ENCODE results near the gene TMEM258. TPM values are rescaled to one million over a fixed set of nuclear protein-coding genes. Genes with fewer than 3 reads are reported as not detected.

The TMEM258 gene
- total and polyA plus RNA-seq, 10 donors: 52.4 to 185 (median 80.0) TPM

DNA sequence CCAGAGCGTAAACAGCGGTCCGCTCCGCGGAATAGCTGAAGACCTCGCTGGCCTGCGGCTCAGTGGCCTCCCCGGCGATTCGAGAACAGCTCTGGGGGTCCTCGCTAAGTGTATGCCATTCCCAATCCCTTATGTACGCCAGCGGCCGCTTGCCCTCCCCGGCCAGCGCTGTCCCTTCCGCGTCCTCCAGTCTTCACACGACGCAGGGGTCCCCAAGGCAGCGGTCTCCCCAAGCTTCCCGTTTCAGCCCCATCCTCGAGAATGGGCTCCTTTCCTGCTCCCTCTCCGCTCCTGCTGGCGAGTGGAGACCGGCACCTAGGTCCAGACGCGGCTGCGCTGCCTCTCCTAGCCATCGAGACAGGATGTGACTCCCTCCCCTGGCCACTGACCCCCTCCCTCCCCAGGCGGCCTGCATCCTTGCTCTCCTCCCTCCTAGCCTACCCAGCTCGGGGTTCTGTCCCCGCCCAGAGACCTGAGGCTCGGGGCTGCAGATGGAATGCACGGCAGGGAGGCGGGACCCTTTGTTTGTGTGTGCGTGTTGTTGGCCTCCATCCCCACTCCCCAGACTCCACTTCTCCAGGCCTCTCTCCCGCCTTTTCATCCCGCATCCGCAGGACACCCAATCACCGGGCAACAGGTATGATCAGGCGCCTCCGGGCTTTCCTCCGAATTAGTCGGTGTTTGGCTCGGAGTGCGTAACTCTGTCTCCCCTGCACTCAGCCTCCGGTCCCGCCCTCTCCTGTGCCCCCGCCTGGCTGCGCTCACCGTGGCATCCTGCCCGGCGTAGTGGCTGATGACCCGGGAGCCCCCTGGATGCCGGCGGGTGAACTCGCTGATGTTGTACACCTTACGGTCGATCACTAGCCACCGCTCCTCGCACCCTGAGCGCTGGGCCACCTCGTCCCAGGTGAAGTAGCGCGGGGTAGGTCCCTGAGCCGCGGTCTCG is 23.7 kb upstream of the TMEM258 start:
- Histone ChIP-seq H3K4me1 (peaks cover 3 to 39% (median 26%) of the 10 kb centered on the region in 6 donors), H3K27ac (peak overlapping the region; percentile 77 to 95 (median 92)), H3K9me3 (no peaks in the 10 kb centered on the region), H3K36me3 (peaks cover 0 to 16% (median 0%) of the 10 kb centered on the region in 6 donors), H3K4me3 (peak overlapping the region; percentile 56 to 85 (median 70)), H3K27me3 (replicated peaks in 1 of 7) (peaks cover 0 to 34% (median 8%) of the 10 kb centered on the region in 7 donors)
- 0 to 1% (median 0%) methylated on average over 36 to 69 of the region's 69 CpGs for WGBS, 5 donors
- TF ChIP-seq POLR2AphosphoS5 (IDR thresholded peaks at IDR 0.05): peak in 2 of 3 donors; percentile 4 to 10
- TF ChIP-seq POLR2A (IDR thresholded peaks at IDR 0.05): no peak
- intact Hi-C loops (cut with DNase I; ENCODE audit: low total_unique reads): no loop called here
- peak; percentile 87 for DNase-seq

DNA sequence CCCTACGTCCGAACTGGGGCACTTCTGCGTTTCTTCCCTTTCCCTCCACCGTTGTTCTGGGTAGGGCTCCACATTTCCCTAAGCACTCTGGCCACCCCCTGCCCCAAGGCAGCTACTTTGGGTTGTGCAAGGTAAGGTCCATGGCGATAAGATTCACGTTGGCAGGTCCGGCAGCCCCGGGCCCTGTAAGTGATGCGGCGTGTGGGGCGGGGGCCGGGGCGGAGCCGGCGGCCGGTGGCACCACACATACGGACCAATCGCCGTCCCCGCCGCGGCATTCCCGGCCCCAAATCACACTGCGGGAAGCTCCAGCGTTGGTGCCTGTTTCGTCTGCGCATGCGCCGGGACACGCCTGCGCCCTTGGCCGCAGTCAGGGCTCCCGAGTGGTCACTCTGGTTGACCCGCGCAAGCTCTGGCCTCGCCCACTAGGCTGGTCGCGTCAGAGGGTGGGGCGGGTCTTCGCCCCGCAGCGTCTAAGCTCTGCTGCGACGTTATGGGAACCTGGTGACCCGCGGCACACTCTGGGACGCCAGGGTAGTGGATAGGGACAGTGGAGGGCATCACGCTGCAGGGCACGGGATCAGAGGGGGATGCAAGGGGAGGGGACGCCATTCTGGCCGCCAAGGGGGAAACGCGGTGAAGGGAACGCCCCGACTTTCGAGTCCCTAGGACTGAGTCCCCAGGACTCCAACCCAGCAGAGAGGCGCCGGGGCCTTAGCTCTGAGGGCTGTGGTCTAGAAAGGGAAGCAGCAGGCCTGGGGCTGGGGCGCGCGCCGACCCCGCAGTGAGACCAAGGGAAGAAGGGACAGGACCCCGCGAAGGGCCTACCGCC is 22.8 kb upstream of the TMEM258 start:
- TF ChIP-seq POLR2A (IDR thresholded peaks at IDR 0.05) (peak in 2 of 3 donors; percentile 70 to 72), POLR2AphosphoS5 (IDR thresholded peaks at IDR 0.05) (peak; percentile 95 to 98 (median 98))
- TF ChIP-seq, protein P1, sequence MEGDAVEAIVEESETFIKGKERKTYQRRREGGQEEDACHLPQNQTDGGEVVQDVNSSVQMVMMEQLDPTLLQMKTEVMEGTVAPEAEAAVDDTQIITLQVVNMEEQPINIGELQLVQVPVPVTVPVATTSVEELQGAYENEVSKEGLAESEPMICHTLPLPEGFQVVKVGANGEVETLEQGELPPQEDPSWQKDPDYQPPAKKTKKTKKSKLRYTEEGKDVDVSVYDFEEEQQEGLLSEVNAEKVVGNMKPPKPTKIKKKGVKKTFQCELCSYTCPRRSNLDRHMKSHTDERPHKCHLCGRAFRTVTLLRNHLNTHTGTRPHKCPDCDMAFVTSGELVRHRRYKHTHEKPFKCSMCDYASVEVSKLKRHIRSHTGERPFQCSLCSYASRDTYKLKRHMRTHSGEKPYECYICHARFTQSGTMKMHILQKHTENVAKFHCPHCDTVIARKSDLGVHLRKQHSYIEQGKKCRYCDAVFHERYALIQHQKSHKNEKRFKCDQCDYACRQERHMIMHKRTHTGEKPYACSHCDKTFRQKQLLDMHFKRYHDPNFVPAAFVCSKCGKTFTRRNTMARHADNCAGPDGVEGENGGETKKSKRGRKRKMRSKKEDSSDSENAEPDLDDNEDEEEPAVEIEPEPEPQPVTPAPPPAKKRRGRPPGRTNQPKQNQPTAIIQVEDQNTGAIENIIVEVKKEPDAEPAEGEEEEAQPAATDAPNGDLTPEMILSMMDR (IDR thresholded peaks at IDR 0.05 in 8 of 11, conservative IDR thresholded peaks at IDR 0.05 in 3 of 11): no peak
- 1 to 3% (median 1%) methylated on average over 5 to 66 of the region's 66 CpGs for WGBS, 5 donors
- intact Hi-C loops (cut with DNase I; ENCODE audit: low total_unique reads): no loop called here
- H3K36me3 ChIP-seq: peaks cover 0 to 24% (median 2%) of the 10 kb centered on the region in 6 donors
- peak overlapping the region; percentile 56 to 85 (median 70) for H3K4me3 ChIP-seq
- H3K27me3 ChIP-seq (replicated peaks in 1 of 7): peaks cover 0 to 34% (median 8%) of the 10 kb centered on the region in 7 donors
- peaks cover 3 to 39% (median 26%) of the 10 kb centered on the region in 6 donors for H3K4me1 ChIP-seq
- no peaks in the 10 kb centered on the region for H3K9me3 ChIP-seq
- peak; percentile 94 for DNase-seq
- peak overlapping the region; percentile 77 to 95 (median 92) for H3K27ac ChIP-seq

DNA sequence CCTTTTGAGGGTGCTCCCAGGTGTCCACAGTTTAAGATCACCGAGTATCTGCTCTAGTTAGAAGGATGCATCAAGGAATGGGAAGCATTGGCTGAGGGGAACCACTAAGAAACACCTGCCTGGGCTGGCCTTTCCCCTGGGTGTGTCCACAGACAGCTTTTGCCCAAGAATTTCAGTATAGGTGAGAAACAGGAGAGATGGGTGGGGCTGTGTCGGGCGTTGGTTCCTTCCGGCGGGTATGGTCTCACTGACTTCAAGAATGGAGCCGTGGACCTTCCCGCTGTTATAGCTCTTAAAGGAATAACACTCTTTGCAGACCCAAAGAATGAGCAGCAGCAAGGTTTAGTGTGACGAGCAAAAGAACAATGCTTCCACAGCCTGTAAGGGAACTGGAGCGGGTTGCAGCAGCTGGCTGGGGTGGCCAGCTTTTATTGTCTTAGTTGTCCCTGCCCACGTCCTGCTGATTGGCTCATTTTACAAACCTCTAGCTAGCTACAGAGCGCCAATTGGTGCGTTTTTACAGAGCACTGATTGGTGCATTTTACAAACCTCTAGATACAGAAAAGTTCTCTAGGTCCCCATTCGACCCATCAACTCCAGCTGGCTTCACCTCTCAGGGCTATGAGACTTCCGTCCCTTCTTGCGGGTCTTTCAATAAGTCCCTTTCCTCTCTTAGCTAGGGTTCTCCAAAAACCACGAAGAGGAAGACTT is 22.0 kb upstream of the TMEM258 start:
- peaks cover 3 to 39% (median 26%) of the 10 kb centered on the region in 6 donors for H3K4me1 ChIP-seq

More for the DNA sequence above, 22.0 kb upstream of the TMEM258 start:
- Histone ChIP-seq H3K9me3 (no peaks in the 10 kb centered on the region), H3K27ac (peak overlapping the region; percentile 77 to 95 (median 92)), H3K4me3 (peak overlapping the region; percentile 56 to 85 (median 70)), H3K36me3 (peaks cover 0 to 32% (median 4%) of the 10 kb centered on the region in 6 donors), H3K27me3 (replicated peaks in 1 of 7) (peaks cover 0 to 34% (median 8%) of the 10 kb centered on the region in 7 donors)
- TF ChIP-seq, protein P1 (IDR thresholded peaks at IDR 0.05 in 8 of 11, conservative IDR thresholded peaks at IDR 0.05 in 3 of 11): no peak
- TF ChIP-seq POLR2A (IDR thresholded peaks at IDR 0.05) (no peak), POLR2AphosphoS5 (IDR thresholded peaks at IDR 0.05) (no peak)
- 74 to 78% (median 77%) methylated on average over 16 of the region's 16 CpGs for WGBS, 5 donors
- intact Hi-C loops (cut with DNase I; ENCODE audit: low total_unique reads): no loop called here
- no peak for DNase-seq
